Cardiac atrium fibroblast (primary cell): Measurements from ENCODE around the gene IDUA. TPM values are rescaled to one million over a fixed set of nuclear protein-coding genes. Genes with fewer than 3 reads are reported as not detected.

ENCODE experiments used
- total RNA-seq: library from RNA; depleted of rRNA; stranded (reverse); fragments of >200 nt; gene quantifications from 2 replicates; pipeline ENCODE4 v1.2.3, GENCODE V29; 2015

IDUA gene
- 11.0 and 17.1 TPM in 2 replicates for total RNA-seq

GRCh38 chr4:986879-987623, at the start of gene IDUA:
TSS of gene IDUA (plus strand) at chr4:987044. CDS start at chr4:987085, 41 bp downstream.

GRCh38 chr4:973431-974397, 13.1 kb upstream of the IDUA start, which contains the start of gene DGKQ:
TSS of gene DGKQ (minus strand) at chr4:973569. CDS start at chr4:973482, 87 bp downstream.

GRCh38 chr4:993111-994029, 6.5 kb downstream of the IDUA start, which contains the start of gene SLC26A1:
TSS of gene SLC26A1 (minus strand) at chr4:993404. CDS start at chr4:991703, 1,701 bp downstream.

DNA sequence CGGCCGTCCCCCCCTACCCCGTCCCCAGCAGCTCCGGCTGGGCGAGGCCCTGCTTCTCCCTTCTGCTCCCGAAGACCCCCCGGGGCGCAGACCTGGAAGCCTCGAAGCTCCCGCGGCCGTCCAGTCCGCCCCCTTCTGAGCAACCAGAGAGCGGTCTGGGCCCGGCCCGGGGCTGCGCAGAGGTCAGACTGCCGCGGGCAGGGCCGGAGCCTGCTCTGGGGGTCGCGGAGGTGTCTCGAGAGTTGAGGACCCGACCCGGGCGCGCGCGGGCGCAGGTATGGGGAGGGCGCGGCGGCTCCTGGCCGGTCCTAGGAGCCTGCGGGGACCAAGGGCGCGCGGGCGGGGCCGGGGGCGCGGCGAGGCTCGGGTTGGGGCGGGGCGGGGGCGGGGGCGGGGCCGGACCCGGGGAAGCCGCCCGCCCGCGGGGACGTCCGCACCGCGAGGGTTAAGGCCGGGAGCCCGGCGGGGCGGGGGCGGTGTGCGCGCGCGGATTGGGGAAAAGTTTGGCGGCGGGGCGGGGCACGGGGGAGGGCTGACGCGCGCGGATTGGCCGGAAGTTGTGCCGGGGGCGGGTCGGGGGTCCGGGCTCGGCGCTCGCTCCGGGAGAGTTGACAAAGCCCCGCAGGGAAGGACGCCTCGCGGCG, 24.3 kb downstream of the IDUA start, which contains the start of gene FGFRL1:
FGFRL1 (plus strand) TSS at position 605 of the 644 bp plus-strand sequence. CDS start 860 bp downstream, outside the sequence.

Other genes with a start within 250 kb of the IDUA start
- gene CPLX1, start 160.9 kb upstream of the IDUA start, total RNA-seq = not detected in 2 replicates
- 67.9 and 84.3 TPM in 2 replicates for gene GAK, start 54.7 kb upstream of the IDUA start, total RNA-seq
- 16.7 and 20.9 TPM in 2 replicates for gene TMEM175, start 54.6 kb upstream of the IDUA start, total RNA-seq
- gene DGKQ, start 13.5 kb upstream of the IDUA start, total RNA-seq = 8.3 and 10.7 TPM in 2 replicates
- not detected in 2 replicates for gene SLC26A1, start 6.4 kb downstream of the IDUA start, total RNA-seq
- 32.0 and 42.9 TPM in 2 replicates for gene FGFRL1, start 24.6 kb downstream of the IDUA start, total RNA-seq
- 0.81 and 4.2 TPM in 2 replicates for gene RNF212, start 126.5 kb downstream of the IDUA start, total RNA-seq
- 63.4 and 71.4 TPM in 2 replicates for gene SPON2, start 185.5 kb downstream of the IDUA start, total RNA-seq